Liver (tissue), 9 donors: ENCODE data around the gene ARGFX. TPM values are rescaled to one million over a fixed set of nuclear protein-coding genes. Genes with fewer than 3 reads are reported as not detected.

Experiments used
- DNase-seq: peaks from one replicate; pipeline ENCODE4 v3.0.0-alpha.2; 2017; ENCODE audit warnings: low spot score
- H3K27ac ChIP-seq, 2 donors: one replicate each; pipeline ENCODE4 v1.7.0; 2013; ENCODE audit warnings: inconsistent platforms in 2 of 2, low read length in 2 of 2, control low read depth in 1 of 2, low read depth in 1 of 2, mild to moderate bottlenecking in 1 of 2
- H3K27me3 ChIP-seq, 4 donors: one replicate each; pipeline versions ENCODE4 v1.6.1 to v1.7.0; 2013; ENCODE audit warnings: low read length in 3 of 4, inconsistent platforms in 1 of 4, mild to moderate bottlenecking in 1 of 4, moderate library complexity in 1 of 4; ENCODE audit not compliant: control insufficient read depth in 4 of 4, insufficient read depth in 4 of 4
- H3K36me3 ChIP-seq, 4 donors: one replicate each; pipeline versions ENCODE4 v1.6.1 to v1.7.0; 2013; ENCODE audit warnings: low read length in 3 of 4, mild to moderate bottlenecking in 3 of 4, low read depth in 1 of 4, moderate library complexity in 1 of 4; ENCODE audit not compliant: control insufficient read depth in 4 of 4, insufficient read depth in 3 of 4
- H3K4me1 ChIP-seq, 4 donors: one replicate each; pipeline versions ENCODE4 v1.6.1 to v1.7.0; 2013; ENCODE audit warnings: low read length in 3 of 4, mild to moderate bottlenecking in 3 of 4, moderate library complexity in 1 of 4; ENCODE audit not compliant: control insufficient read depth in 4 of 4, insufficient read depth in 4 of 4
- H3K4me3 ChIP-seq, 3 donors: one replicate each; pipeline versions ENCODE4 v1.6.1 to v1.7.0; 2013; ENCODE audit warnings: low read length in 3 of 3, control low read depth in 1 of 3, low read depth in 1 of 3, mild to moderate bottlenecking in 1 of 3
- H3K9ac ChIP-seq, 2 donors: one replicate each; pipeline ENCODE4 v1.7.0; 2013; ENCODE audit warnings: low read length in 2 of 2, mild to moderate bottlenecking in 2 of 2, moderate library complexity in 2 of 2, control low read depth in 1 of 2, low read depth in 1 of 2
- H3K9me3 ChIP-seq, 4 donors: one replicate each; pipeline versions ENCODE4 v1.6.1 to v1.7.0; 2013; ENCODE audit warnings: low read length in 3 of 4; ENCODE audit not compliant: control insufficient read depth in 4 of 4
- ATF3 ChIP-seq: IDR thresholded peaks from 2 replicates; pipeline ENCODE4 v1.6.1; 2016; ENCODE audit warnings: antibody characterized with exemption
- EGR1 ChIP-seq, 2 donors: IDR thresholded peaks; 2 replicates each; pipeline ENCODE4 v1.6.1; 2016 to 2018; ENCODE audit warnings: antibody characterized with exemption in 2 of 2, low read depth in 2 of 2
- FOXA1 ChIP-seq: IDR thresholded peaks from 2 replicates; pipeline ENCODE4 v1.6.1; 2016; ENCODE audit warnings: antibody characterized with exemption
- FOXA2 ChIP-seq: IDR thresholded peaks from 2 replicates; pipeline ENCODE4 v1.6.1; 2016; ENCODE audit warnings: antibody characterized with exemption
- GABPA ChIP-seq, 2 donors: IDR thresholded peaks in 1 of 2; conservative IDR thresholded peaks in 1 of 2; 2 replicates each; pipeline ENCODE4 v1.6.1; 2016; ENCODE audit warnings: antibody characterized with exemption in 2 of 2, mild to moderate bottlenecking in 1 of 2, moderate library complexity in 1 of 2
- HNF4A ChIP-seq, 2 donors: conservative IDR thresholded peaks; 2 replicates each; pipeline ENCODE4 v1.6.1; 2016; ENCODE audit warnings: antibody characterized with exemption in 2 of 2, mild to moderate bottlenecking in 2 of 2
- HNF4G ChIP-seq: IDR thresholded peaks from 2 replicates; pipeline ENCODE4 v1.6.1; 2016; ENCODE audit warnings: antibody characterized with exemption
- JUND ChIP-seq, 2 donors: IDR thresholded peaks; 2 replicates each; pipeline ENCODE4 v1.6.1; 2016; ENCODE audit warnings: antibody characterized with exemption in 2 of 2
- MAX ChIP-seq: IDR thresholded peaks from 2 replicates; pipeline ENCODE4 v1.6.1; 2016; ENCODE audit warnings: antibody characterized with exemption
- NR2F2 ChIP-seq: IDR thresholded peaks from 2 replicates; pipeline ENCODE4 v1.6.1; 2016; ENCODE audit warnings: antibody characterized with exemption
- RAD21 ChIP-seq, 2 donors: IDR thresholded peaks; 2 replicates each; pipeline ENCODE4 v1.6.1; 2016; ENCODE audit warnings: antibody characterized with exemption in 2 of 2, mild to moderate bottlenecking in 2 of 2
- REST ChIP-seq: IDR thresholded peaks from 2 replicates; pipeline ENCODE4 v1.6.1; 2016; ENCODE audit warnings: antibody characterized with exemption, mild to moderate bottlenecking
- RXRA ChIP-seq, 2 donors: IDR thresholded peaks; 2 replicates each; pipeline ENCODE4 v1.6.1; 2017 to 2018; ENCODE audit warnings: antibody characterized with exemption in 2 of 2, mild to moderate bottlenecking in 1 of 2
- SP1 ChIP-seq: IDR thresholded peaks from 2 replicates; pipeline ENCODE4 v1.6.1; 2018; ENCODE audit warnings: antibody characterized with exemption, mild to moderate bottlenecking
- TAF1 ChIP-seq: conservative IDR thresholded peaks from 2 replicates; pipeline ENCODE4 v1.6.1; 2016; ENCODE audit warnings: antibody characterized with exemption, mild to moderate bottlenecking
- YY1 ChIP-seq: IDR thresholded peaks from 2 replicates; pipeline ENCODE4 v1.6.1; 2016; ENCODE audit warnings: antibody characterized with exemption, mild to moderate bottlenecking
- ZBTB33 ChIP-seq: IDR thresholded peaks from 2 replicates; pipeline ENCODE4 v1.6.1; 2016; ENCODE audit warnings: antibody characterized with exemption
- WGBS: extraction: QIAGEN DNeasy Blood & Tissue Kit; methylation state at CpG from one replicate; pipeline ENCODE4 v1.1.7; 2013; 5-methylcytosine and 5-hydroxymethylcytosine counted together
- polyA plus RNA-seq, 2 donors: library from polyadenylated mRNA; stranded (reverse) in 1 of 2; unstranded in 1 of 2; fragments of 200-250 nt in 1 of 2; fragments of >200 nt in 1 of 2; fragmentation: Nextera tagmentation in 1 of 2; extraction: Ambion mirVana in 1 of 2; gene quantifications; one replicate each; pipeline versions ENCODE4 v1.2.1 to v1.2.3, GENCODE V29; 2013 to 2015
- total RNA-seq, 2 donors: library from RNA; depleted of rRNA; stranded (reverse); fragments of >200 nt; gene quantifications; one replicate each; pipeline ENCODE4 v1.2.3, GENCODE V29; 2014
- donor health status: healthy.
- donor health status: healthy.
- donor health status: healthy.
- donor health status: healthy.
- donor health status: healthy.

ARGFX gene
- total and polyA plus RNA-seq, 4 donors = not detected

GRCh38 chr3:121574449-121574848 is 6.7 kb downstream of the ARGFX start:
- H3K9ac ChIP-seq = no peak overlapping the region
- WGBS = 69% methylated on average over 6 of the region's 6 CpGs
- no peak overlapping the region for H3K27ac ChIP-seq
- no peaks in the 10 kb centered on the region for H3K27me3 ChIP-seq
- DNase-seq = no peak
- H3K4me1 ChIP-seq = no peaks in the 10 kb centered on the region
- H3K36me3 ChIP-seq = no peaks in the 10 kb centered on the region
- no peaks in the 10 kb centered on the region for H3K9me3 ChIP-seq
- no peak overlapping the region for H3K4me3 ChIP-seq
- TF ChIP-seq RXRA (IDR thresholded peaks at IDR 0.05) (no peak), HNF4G (no peak), HNF4A (conservative IDR thresholded peaks at IDR 0.05) (no peak), FOXA1 (no peak), EGR1 (IDR thresholded peaks at IDR 0.05; ENCODE audit: low read depth in 2 of 2) (no peak), ZBTB33 (no peak), REST (no peak), MAX (no peak), NR2F2 (no peak), FOXA2 (no peak)

- H3K27ac ChIP-seq = no peak overlapping the region
- DNase-seq = no peak
- no peak overlapping the region for H3K4me3 ChIP-seq
- 76% methylated on average over 2 of the region's 2 CpGs for WGBS
- H3K36me3 ChIP-seq = no peaks in the 10 kb centered on the region
- no peak overlapping the region for H3K9ac ChIP-seq
- no peaks in the 10 kb centered on the region for H3K27me3 ChIP-seq
- no peaks in the 10 kb centered on the region for H3K4me1 ChIP-seq
- no peaks in the 10 kb centered on the region for H3K9me3 ChIP-seq
- no peak for TF ChIP-seq ZBTB33
- TF ChIP-seq YY1 = no peak
- no peak for TF ChIP-seq JUND (IDR thresholded peaks at IDR 0.05)
- TF ChIP-seq FOXA1 = no peak
- TF ChIP-seq RAD21 (IDR thresholded peaks at IDR 0.05) = no peak
- TF ChIP-seq EGR1 (IDR thresholded peaks at IDR 0.05; ENCODE audit: low read depth in 2 of 2) = no peak
- TF ChIP-seq GABPA (IDR thresholded peaks at IDR 0.05 in 1 of 2, conservative IDR thresholded peaks at IDR 0.05 in 1 of 2) = no peak
- no peak for TF ChIP-seq RXRA (IDR thresholded peaks at IDR 0.05)
- TF ChIP-seq ATF3 = no peak
- TF ChIP-seq NR2F2 = no peak
- no peak for TF ChIP-seq TAF1
- TF ChIP-seq HNF4A (conservative IDR thresholded peaks at IDR 0.05) = no peak
- TF ChIP-seq FOXA2 = no peak
- TF ChIP-seq REST = no peak
- no peak for TF ChIP-seq SP1
Observed at GRCh38 chr3:121581691-121582090, 13.9 kb downstream of the ARGFX start.
